ENCODE results near the gene SRSF7.

DNA sequence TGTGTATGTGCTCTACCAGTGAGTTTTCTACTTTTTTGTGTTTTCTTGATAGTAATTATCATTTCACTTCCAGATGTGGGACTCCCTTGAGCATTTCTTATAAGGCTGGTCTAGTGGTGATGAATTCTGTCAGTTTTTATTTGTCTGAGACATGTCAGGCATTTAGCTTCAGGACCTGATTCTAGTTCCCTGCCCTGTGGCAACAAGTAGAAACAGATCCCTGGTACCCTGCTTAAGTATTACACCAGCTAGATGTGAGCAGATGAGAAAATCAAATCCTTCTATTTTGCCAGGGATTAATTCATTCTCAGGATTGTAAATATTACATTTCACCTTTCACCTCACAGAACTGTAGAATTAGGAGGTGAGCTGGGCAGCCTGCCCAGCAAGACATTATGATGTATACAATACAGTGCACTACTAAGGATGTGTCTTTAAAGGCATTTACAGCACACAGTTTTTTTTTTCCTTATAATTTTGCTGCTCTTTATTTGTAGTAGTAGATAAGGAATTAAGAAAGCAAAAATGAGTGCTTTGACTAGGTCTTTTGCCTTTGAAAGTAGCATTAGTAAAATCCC is 50.2 kb downstream of the SRSF7 start:
- TF ChIP-seq CTCF (IDR thresholded peaks at IDR 0.05) (no peak), POLR2A (IDR thresholded peaks at IDR 0.05) (no peak)
